Pancreas (tissue), 10 donors: ENCODE measurements around the gene STX2. TPM values are rescaled to one million over a fixed set of nuclear protein-coding genes. Genes with fewer than 3 reads are reported as not detected.

Source experiments
- ATAC-seq, 4 donors: fragments of 200-7000 bp; cut with Tn5 transposase; one replicate each; pipeline versions ENCODE4 v1.8.0 to v1.9.1; 2020; ENCODE audit warnings: mild to moderate bottlenecking in 4 of 4, moderate library complexity in 4 of 4
- DNase-seq, 6 donors: peaks; one replicate each; pipeline ENCODE4 v3.0.0-alpha.2; 2020
- FAIRE-seq: peaks from 2 replicates; lab custom pipeline; 2012; peaks lifted over from hg19 to GRCh38; lab: Jason Lieb, UNC
- H3K27ac ChIP-seq, 4 donors: fragments of 200-600 bp; sonication (generic); 1 replicate in 3 of 4; 2 replicates in 1 of 4; pipeline versions ENCODE4 v1.5.0 to v1.8.0; 2020
- H3K27me3 ChIP-seq, 4 donors: fragments of 200-600 bp; one replicate each; pipeline ENCODE4 v1.8.0; 2021
- H3K36me3 ChIP-seq, 3 donors: fragments of 200-600 bp; sonication (generic) in 1 of 3; one replicate each; pipeline versions ENCODE4 v1.5.0 to v1.8.0; 2020 to 2021
- H3K4me1 ChIP-seq, 3 donors: fragments of 200-600 bp; one replicate each; pipeline ENCODE4 v1.8.0; 2021
- H3K4me3 ChIP-seq, 4 donors: fragments of 200-600 bp; sonication (generic) in 2 of 4; one replicate each; pipeline versions ENCODE4 v1.5.0 to v1.8.0; 2020 to 2021
- H3K9me3 ChIP-seq, 4 donors: fragments of 200-600 bp; one replicate each; pipeline ENCODE4 v1.8.0; 2021
- CTCF ChIP-seq, 4 donors: fragments of 200-600 bp; sonication (generic) in 3 of 4; IDR thresholded peaks; one replicate each; pipeline versions ENCODE4 v1.5.0 to v1.8.0; 2021; ENCODE audit warnings: antibody characterized with exemption in 4 of 4
- WGBS, 2 donors: extraction: QIAGEN DNeasy Blood & Tissue Kit; methylation state at CpG; one replicate each; pipeline ENCODE4 v1.1.7; 2013; 5-methylcytosine and 5-hydroxymethylcytosine counted together
- intact Hi-C, 3 donors: fragments of 100-400 bp; cut with DNase I; formaldehyde crosslinking; loops; one replicate each; pipeline versions ENCODE4 v1.11.1 to v1.14.2; 2022
- polyA plus RNA-seq, 2 donors: library from polyadenylated mRNA; stranded (reverse); fragments of 200-250 nt; gene quantifications; one replicate each; pipeline ENCODE4 v1.2.3, GENCODE V29; 2013
- total RNA-seq, 6 donors: library from RNA; stranded (reverse); fragmentation: NEBNext Ultra II Directional in 4 of 6; extraction: Animal tissue kit (Norgen Biotek cat#: 25700) in 4 of 6; gene quantifications; one replicate each; pipeline versions ENCODE4 v1.2.1 to v1.2.4, GENCODE V29; 2021 to 2023
- donor health status: healthy with polysubstance abuse.
- donor health status: DM: no; HTN: no; CAD: no; lungs with moderate emphysema.
- donor health status: DM: no; HTN: no; CAD: no.
- donor health status: control.
- donor health status: control.
- donor health status: Bipolar disorder and iron deficiency.
- donor health status: DM: yes; HTN: yes; CAD: no.
- donor health status: DM: no; HTN: no; CAD: no.
- donor health status: DM: no; HTN: no; CAD: no.
- donor health status: DM: yes; HTN: yes; CAD: no.

The STX2 gene
- total and polyA plus RNA-seq, 8 donors: 4.8 to 16.8 (median 6.9) TPM

DNA sequence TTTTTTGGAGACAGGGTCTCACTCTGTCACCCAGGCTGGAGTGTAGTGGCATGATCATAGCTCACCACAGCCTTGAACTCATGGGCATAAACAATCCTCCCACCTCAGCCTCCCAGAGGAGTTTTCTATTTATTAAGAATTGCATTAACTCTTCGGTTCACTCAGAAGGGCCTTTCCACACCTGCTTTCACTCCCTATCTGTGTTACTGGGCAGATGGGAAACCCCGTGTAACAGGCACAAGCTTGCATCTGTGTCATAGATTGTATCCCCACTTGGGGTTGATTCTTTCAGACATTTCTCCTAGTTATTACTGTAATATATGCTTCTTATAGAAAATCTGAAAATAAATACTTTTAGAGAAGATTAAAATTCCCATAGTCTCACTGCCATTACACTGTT lies 38.7 kb downstream of the STX2 start:
- Histone ChIP-seq H3K4me1 (no peaks in the 10 kb centered on the region), H3K4me3 (no peak overlapping the region), H3K9me3 (no peaks in the 10 kb centered on the region), H3K36me3 (peaks cover 0 to 51% (median 0%) of the 10 kb centered on the region in 3 donors), H3K27ac (no peak overlapping the region), H3K27me3 (no peaks in the 10 kb centered on the region)
- ATAC-seq (no peak), FAIRE-seq (no peak), DNase-seq (no peak)
- intact Hi-C loops: no loop called here
- no peak for TF ChIP-seq CTCF (IDR thresholded peaks at IDR 0.05)
- WGBS, 2 donors: 82 to 89% methylated on average over 2 of the region's 2 CpGs

DNA sequence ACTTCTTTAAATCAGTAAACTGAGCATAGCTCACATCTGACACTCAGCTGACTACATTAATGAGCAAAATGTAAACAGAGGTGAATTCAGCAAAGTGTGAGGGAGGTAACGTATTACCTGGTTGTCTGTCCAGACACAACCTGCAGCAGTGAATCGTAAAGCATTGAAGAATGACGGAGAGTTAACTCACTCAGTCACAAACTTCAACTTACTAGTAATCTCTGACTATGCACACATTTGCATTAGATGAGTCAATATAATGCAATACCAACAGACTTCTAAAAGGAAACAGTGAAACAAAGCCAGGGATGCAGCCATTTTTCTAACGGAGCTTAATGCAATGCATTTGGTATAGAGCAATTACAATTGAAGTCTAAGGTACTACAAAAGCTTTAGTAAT lies 40.0 kb downstream of the STX2 start:
- no peak for TF ChIP-seq CTCF (IDR thresholded peaks at IDR 0.05)
- intact Hi-C loops: no loop called here
- Histone ChIP-seq H3K27me3 (no peaks in the 10 kb centered on the region), H3K4me3 (no peak overlapping the region), H3K9me3 (no peaks in the 10 kb centered on the region), H3K36me3 (peaks cover 0 to 49% (median 0%) of the 10 kb centered on the region in 3 donors), H3K4me1 (no peaks in the 10 kb centered on the region), H3K27ac (no peak overlapping the region)
- DNase-seq: no peak
- WGBS, 2 donors: 88 to 90% methylated on average over 4 of the region's 4 CpGs
- no peak for ATAC-seq
- no peak for FAIRE-seq

GRCh38 chr12:130796985-130797686 lies 41.9 kb downstream of the STX2 start:
- 91 to 96% methylated on average over 19 of the region's 19 CpGs for WGBS, 2 donors

DNA sequence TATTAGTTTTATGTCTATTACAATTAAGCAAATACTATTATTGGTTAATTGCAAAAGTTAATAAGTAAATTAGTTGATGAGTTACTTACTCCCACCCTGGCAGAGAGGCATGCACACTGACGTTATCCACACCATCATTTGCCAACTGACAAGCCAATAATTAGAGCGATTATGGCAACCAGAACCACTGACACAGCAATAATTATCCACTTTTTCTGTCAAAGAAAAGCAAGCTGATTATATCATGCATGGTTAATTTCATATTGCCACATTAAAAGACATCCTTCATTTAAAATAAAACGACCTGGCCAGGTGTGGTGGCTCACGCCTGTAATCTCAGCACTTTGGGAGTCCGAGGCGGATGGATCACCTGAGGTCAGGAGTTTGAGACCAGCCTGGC lies 43.1 kb downstream of the STX2 start:
- intact Hi-C loops: no loop called here
- FAIRE-seq: no peak
- Histone ChIP-seq H3K4me3 (no peak overlapping the region), H3K36me3 (peaks cover 0 to 42% (median 4%) of the 10 kb centered on the region in 3 donors), H3K4me1 (no peaks in the 10 kb centered on the region), H3K27me3 (no peaks in the 10 kb centered on the region), H3K27ac (no peak overlapping the region), H3K9me3 (no peaks in the 10 kb centered on the region)
- no peak for ATAC-seq
- TF ChIP-seq CTCF (IDR thresholded peaks at IDR 0.05): no peak
- DNase-seq: no peak
- WGBS, 2 donors: 65 to 75% methylated on average over 6 of the region's 6 CpGs

More at GRCh38 chr12:130796985-130797686, 41.9 kb downstream of the STX2 start:
- H3K36me3 ChIP-seq: peaks cover 0 to 46% (median 0%) of the 10 kb centered on the region in 3 donors
- ATAC-seq (no peak), DNase-seq (no peak), FAIRE-seq (no peak)
- H3K9me3 ChIP-seq: no peaks in the 10 kb centered on the region
- H3K27ac ChIP-seq: no peak overlapping the region
- H3K4me3 ChIP-seq: no peak overlapping the region
- H3K27me3 ChIP-seq: no peaks in the 10 kb centered on the region
- H3K4me1 ChIP-seq: no peaks in the 10 kb centered on the region
- intact Hi-C loops: no loop called here
- TF ChIP-seq CTCF (IDR thresholded peaks at IDR 0.05): no peak

GRCh38 chr12:130793554-130793849 lies 45.5 kb downstream of the STX2 start:
- TF ChIP-seq CTCF (IDR thresholded peaks at IDR 0.05): no peak
- no peak overlapping the region for H3K4me3 ChIP-seq
- intact Hi-C loops: no loop called here
- H3K27me3 ChIP-seq: no peaks in the 10 kb centered on the region
- no peak for DNase-seq
- H3K4me1 ChIP-seq: no peaks in the 10 kb centered on the region
- WGBS, 2 donors: 84 to 90% methylated on average over 3 of the region's 3 CpGs
- ATAC-seq: no peak
- H3K27ac ChIP-seq: no peak overlapping the region
- FAIRE-seq: no peak
- H3K9me3 ChIP-seq: no peaks in the 10 kb centered on the region
- H3K36me3 ChIP-seq: peaks cover 0 to 21% (median 4%) of the 10 kb centered on the region in 3 donors
